DMS79 (cell line): Measurements from ENCODE around the gene IMPG2.

Experiments
- DNase-seq: peaks from one replicate; lab custom pipeline; 2025; lab: John Stamatoyannopoulos, UW

IMPG2 gene

GRCh38 chr3:101273608-101274007 is 46.8 kb downstream of the IMPG2 start:
- DNase-seq = no peak

GRCh38 chr3:101273156-101273555 is 47.2 kb downstream of the IMPG2 start:
- no peak for DNase-seq

DNA sequence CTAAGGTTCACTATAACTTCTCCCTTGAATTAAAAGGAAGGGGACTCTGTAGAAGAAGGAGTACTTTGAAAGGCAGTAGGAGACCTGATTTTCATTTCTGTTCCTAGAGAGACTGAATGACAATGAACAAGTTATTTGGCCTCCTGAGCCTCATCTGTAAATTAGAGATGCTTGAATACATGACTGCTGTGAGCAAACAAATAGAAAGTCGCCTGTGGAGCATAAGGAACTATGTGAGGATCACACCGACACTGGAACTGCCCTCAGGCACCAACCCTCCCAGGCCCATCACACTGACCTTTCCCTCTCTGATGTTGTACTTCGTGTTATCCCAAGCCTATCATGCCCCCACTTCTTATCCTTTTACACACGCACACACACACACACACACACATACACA is 48.6 kb downstream of the IMPG2 start:
- no peak for DNase-seq

DNA sequence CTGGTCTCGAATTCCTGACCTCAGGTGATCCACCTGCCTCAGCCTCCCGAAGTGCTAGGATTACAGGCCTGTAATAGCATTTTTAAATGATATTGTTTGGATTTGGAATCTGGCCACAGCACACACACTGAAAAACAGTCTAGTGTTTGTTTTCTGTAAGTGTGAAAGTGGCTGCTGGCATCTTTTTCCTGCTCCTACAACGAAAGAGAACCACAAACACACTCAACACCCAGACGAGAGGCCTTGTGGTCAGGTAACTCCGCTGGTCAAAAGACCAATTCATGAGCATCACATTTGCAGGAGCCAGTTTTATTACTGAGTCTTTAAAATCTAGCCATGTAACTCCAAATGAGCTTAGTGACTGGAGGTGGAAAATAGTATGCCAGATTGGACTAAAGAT is 50.2 kb downstream of the IMPG2 start:
- peak; percentile 91 for DNase-seq

- DNase-seq = no peak
Observed at GRCh38 chr3:101268971-101269671, 51.3 kb downstream of the IMPG2 start.

GRCh38 chr3:101268141-101268540 is 52.2 kb downstream of the IMPG2 start:
- no peak for DNase-seq

DNA sequence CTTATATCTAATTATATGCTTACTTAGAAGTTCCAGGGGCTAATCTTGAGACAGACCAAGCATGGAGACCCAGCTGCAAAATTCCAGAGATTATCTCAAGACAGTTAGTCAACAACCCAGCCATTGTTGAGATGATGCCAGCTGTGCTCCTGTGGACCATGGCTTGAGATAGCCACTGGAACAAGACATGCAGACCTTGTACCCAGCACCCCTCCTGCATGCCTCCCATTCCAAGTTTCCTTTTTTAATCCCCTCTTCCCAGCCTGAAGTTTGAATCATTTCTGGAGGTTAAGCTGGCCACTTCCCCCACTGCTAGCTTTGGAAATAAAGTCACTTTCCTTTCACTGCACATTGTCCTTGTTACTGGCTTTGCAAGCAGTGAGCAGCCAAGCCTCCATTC is 53.8 kb downstream of the IMPG2 start:
- no peak for DNase-seq

- no peak for DNase-seq
Observed at GRCh38 chr3:101266071-101266470, 54.3 kb downstream of the IMPG2 start.

DNA sequence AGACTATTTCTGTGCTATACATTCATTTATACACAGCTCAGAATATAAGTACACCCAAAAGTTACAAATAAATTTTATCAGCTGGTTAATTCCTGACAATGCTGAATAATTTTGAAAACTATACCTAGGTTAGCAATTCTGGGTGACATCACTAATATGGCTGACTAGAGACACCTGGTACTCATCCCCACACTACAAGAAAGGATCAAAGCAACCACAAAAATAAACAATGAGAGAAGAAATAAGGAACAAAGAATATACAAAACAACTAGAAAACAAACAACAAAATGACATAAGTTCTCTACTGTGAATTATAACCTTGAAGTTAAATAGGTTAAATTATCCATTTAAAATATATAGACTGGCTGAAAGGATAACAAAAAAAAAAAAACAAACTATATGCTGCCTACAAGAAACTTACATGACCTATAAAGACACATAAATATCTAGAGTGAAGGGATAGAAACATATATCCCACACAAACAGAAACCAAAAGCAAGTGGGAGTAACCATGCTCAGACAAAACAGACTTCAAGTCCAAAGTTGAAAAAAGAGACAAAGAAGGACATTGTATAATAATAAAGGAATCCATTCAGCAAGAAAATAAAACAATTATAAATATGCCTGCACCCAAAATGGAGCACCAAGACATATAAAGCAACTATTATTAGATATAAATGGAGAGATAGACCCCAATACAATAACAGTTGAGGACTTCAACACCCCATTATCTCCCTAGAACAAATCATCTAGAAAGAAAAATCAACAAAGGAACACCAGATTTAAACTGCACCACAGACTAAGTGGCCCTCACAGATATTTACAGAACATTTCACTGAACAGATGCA is 57.8 kb downstream of the IMPG2 start:
- no peak for DNase-seq

DNA sequence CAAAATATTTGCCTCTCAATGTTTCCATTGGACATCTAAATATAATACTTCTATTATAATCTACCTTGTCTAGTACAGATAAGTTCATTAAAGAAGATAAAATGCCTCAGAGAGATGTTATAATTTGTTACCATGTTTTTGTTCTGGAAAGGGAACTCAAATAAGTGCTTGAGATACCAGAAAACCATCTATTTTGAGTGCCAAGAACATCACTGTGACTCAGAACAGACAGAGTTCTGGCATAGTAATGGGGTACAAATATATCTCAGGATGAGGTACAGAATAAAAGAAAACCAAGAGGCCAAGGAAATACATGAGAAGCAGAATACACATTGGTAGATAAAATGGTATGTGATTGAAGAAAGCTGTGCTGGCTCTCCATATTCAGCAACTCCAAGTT is 58.9 kb downstream of the IMPG2 start:
- DNase-seq = no peak

DNA sequence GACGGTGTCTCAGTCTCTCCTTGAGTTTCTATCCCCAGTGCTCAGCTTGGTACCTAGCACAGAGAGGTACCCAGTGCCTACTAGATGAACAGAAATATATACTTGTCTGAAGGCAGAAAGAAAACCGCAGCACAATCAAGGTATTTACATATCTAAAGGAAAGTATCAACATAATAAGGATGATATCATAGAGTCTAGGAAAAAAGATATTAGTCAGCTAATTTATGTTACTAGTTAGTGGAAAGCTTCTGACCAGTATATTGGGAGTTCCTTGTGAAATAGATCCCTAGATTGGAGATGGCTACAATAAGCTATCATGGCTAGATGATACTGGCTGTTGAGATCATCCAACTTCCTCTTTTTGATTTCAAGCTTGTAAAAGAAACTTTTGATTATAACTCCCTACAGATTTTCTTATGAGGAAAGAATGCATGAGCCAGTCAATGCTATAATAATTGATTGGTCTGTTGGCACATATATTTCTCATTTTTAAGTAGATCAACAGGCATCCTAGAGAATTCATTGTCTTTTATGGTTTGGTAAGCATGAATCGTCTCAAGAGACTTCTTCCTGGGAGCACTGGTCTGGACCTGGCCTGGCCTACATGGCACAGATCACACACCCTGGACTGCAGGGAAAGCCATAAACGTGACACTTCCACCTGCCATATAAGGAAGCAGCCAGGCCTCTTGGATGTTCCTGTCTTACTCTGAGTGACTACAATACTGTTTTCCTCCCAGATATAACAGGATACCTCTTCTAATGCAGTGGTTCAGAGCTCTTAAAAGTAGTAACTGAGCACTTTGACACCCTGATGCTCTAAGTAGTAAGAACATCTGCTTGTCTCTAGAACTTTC is 60.7 kb downstream of the IMPG2 start:
- no peak for DNase-seq

DNA sequence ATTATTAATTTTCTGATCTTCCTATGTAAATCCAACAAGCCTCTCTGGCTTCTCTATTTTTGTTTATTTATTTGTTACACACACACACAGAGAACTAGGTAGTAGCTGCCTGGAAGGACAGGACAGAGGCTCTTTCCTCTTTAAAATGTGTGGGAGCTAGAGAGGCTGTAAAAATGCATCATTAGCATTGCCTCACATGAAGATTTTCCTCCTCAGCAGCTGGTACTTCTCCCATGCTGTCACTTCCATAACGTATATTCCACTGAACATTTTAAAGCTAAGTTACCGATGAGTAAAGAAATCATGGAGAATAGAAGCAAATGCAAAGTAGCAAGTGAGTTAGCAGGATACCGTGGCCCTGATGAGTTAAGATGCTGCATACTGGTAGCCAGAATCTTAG is 63.9 kb downstream of the IMPG2 start:
- DNase-seq = no peak

- DNase-seq = no peak
Observed at GRCh38 chr3:101255441-101255840, 64.9 kb downstream of the IMPG2 start.

GRCh38 chr3:101253396-101253795 is 67.0 kb downstream of the IMPG2 start:
- no peak for DNase-seq

DNA sequence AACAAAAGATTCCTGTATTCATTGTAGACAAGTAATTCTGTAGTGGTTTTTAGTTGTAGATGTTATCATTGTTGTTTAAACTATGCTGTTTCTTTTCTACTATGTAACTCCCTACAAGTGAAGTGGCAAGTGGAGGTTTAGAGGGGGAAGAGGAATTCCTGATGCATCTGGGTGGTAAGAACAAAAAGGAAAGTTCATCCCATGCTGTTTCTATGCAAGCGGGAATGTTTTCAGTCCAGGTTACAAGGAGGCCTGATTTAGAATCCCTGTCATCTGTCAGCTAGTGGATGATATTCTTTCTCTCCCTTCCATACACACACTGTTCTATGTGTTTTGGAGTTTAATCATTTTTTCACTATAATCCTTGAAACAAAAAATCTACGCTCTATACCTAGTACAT is 67.4 kb downstream of the IMPG2 start:
- no peak for DNase-seq

DNA sequence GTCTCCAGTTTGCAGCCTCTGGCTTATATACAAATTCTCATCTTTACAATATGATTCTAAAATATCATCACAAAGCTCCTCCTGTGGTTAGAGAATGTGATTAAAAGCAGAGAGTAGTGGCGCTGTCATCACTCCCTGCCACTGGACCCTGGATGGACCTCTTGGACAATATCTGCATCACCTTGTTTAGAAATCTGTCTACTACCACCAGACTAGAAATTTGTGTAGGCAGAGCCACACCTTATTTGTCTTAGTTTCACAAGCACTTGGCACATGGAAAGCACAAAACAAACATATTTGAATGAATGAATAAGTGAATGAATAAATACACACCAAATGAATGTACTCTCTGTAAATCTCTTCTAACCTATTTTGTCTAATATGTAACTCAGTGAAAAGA is 68.1 kb downstream of the IMPG2 start:
- DNase-seq = no peak

- DNase-seq = no peak
Observed at GRCh38 chr3:101251441-101251840, 68.9 kb downstream of the IMPG2 start.

DNA sequence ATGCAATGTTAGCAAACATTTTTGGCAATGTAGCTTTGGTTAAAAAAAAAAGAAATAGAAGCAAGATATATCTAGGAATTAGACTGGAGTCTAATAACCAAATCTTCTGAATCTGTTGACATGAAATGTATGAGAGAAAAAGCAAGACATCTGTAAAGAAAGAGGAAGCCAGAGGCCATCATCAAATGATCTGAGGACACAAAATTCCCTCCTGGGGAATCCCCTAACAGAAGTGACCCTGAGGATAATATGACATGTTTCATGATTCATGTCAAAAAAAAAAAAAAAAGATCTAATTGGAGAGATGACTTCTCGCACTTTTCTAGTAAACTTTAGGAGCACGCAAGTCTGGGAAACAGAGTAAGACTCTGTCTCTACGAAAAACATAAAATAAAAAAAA is 70.9 kb downstream of the IMPG2 start:
- no peak for DNase-seq

- DNase-seq = no peak
Observed at GRCh38 chr3:101248736-101249135, 71.6 kb downstream of the IMPG2 start.

DNA sequence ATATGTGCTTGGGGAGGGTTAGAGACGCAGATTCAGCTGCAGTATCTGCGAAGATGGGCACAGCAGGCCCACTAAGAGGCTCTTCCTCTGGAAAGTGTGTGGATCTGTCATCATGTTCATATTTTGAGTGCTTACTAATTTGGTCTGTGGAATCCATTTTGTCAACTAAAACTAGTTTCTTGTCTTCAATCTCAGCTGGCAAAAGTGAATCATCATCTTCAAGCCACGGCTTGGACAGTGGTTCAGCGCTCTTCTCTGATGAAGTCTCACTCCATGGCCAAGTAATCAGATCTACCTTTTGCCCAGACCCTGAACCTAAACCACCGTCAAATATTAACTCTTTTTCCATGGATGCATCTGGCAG is 76.2 kb downstream of the IMPG2 start:
- no peak for DNase-seq

GRCh38 chr3:101243285-101244211 is 76.8 kb downstream of the IMPG2 start:
- no peak for DNase-seq
